NCI-H2107 treated with DMSO at 0.1 percent for 48 hours (cell line): ENCODE results near the gene UHRF1.
A peak's percentile ranks its signal among the peaks of the same experiment; 100 is the strongest.
"Not testable (repeated sequence)": the region's sequence is repeated elsewhere in the genome, so short reads cannot be mapped to it uniquely, and the experiment has no call there.

Experiments used
- DNase-seq: peaks from one replicate; lab custom pipeline; 2025; ENCODE audit not compliant: unreplicated experiment; lab: John Stamatoyannopoulos, UW

The UHRF1 gene

DNA sequence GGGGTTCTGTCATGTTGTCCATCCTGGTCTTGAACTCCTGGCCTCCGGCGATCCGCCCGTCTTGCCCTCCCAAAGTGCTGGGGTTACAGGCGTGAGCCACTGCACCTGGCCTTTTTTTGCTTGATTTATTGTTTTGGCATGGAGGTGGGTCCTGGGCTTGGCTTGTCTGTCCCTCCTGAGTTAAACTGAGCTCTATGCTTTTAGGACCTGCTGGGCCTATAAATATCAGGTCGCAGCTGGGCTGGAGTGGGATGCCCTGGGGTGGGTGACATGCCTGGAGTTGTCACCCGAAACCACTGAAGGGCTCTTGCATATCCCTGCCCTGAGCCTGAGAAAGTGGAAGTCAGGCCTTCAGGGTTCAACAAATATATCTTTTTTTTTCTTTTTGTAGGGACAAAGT, 12.2 kb upstream of the UHRF1 start:
- DNase-seq: no peak

GRCh38 chr19:4900879-4901278, 8.4 kb upstream of the UHRF1 start:
- DNase-seq: not testable (repeated sequence)

- no peak for DNase-seq
Observed at GRCh38 chr19:4902796-4903195, 6.5 kb upstream of the UHRF1 start, which contains the start of gene ARRDC5. Gene ARRDC5 (minus strand): TSS chr19:4902896. CDS start chr19:4902825, 71 bp downstream.

DNA sequence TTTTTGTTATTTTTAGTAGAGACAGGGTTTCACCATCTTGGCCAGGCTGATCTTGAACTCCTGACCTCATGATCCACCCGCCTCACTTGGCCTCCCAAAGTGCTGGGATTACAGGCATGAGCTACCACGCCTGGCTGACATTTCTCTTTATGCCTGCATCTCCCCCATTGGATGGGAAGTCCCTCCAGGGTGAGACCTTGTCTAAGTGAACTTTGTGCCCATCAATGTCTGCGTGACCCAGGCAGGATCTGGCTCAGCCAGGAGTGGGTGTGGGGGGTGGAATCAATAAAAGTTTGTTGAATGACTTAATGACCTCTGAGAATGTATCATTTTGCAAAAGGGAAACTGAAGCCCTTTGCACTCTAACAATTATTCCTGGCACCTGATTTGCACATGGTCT, 4.8 kb upstream of the UHRF1 start:
- no peak for DNase-seq

- no peak for DNase-seq
Observed at GRCh38 chr19:4906963-4907362, 2.3 kb upstream of the UHRF1 start.

- no peak for DNase-seq
Observed at GRCh38 chr19:4908360-4908759, 941 bp upstream of the UHRF1 start.

GRCh38 chr19:4908781-4909155, 533 bp upstream of the UHRF1 start:
- no peak for DNase-seq

DNA sequence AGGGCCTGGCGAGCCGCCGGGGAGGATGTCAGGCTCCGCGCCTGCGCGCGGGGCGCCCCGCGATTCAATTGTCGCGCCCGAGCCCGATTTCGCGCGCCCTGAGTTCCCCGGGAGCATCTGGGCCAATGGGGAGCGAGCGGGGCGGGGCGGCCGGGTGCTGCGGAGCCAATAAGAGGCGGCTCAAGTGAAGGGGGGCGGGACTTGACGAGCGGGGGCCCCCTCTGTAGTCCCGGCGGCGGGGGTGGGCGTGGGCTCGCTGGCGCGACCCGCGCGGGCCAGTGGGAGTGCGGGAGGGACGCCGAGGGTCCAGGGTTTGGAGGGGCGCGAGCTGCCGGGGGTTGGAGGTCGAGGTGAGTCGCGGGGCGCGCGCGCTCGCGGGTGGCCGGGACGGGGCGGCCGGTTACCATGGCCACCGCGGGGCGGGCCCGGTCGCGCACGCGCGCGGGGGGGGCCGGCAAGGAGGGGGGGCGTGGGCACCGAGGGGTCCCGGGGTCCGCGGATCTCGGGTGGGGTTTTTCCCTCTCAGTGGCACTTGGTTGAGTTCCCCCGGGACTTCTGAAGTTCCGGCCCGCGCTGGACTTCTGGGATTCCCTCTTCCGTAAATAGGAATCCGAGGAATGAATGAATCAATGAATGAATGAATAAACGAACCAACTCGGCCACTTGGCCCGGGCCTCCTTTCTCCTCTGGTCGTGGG, 744 bp downstream of the UHRF1 start:
- peak; percentile 77 for DNase-seq

DNA sequence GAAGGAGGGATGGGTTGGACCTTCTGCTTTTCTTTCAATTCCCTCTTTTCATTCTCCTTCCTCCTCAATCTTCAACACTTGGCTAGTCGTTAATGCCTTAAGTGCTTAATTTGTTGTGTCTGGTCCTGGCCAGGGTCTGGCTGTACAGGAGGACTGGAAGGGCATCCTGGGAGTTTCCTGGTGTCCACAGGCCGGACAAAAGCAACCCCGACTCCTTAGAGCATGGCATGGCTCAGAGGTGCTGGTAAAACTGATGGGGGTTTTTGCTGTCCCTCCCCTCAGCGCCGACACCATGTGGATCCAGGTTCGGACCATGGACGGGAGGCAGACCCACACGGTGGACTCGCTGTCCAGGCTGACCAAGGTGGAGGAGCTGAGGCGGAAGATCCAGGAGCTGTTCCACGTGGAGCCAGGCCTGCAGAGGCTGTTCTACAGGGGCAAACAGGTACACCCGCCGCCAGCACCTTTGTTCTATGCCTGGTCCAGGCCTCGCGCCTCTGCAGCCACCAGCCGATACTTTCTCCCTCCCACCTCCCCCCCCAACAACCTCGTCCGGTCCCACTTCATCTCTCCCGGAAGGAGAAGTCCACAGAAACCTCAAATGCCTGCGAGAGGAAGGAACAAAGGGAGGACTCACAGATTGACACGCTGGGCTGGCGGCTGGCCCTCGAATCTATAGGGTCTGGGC, 1.4 kb downstream of the UHRF1 start:
- DNase-seq: no peak

DNA sequence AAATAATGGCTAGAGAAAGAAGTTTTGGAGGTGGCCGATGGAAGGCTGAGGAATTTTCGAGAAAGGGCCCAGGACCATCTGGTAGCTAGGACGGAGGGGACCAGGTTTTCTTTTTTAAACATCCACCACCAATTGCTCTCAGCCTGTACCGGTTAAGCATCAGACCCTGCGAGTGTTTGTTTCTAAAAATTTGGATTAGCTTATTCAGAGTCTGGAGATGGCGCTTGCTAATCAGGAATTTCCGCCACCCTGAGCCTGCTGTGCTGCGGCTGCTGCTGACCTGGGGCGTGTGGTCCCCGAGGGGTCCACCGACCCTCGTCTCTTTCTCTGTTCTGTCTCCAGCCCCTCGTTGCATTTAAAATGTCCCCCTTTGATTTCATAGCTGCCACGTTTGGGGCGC, 2.0 kb downstream of the UHRF1 start:
- no peak for DNase-seq

DNA sequence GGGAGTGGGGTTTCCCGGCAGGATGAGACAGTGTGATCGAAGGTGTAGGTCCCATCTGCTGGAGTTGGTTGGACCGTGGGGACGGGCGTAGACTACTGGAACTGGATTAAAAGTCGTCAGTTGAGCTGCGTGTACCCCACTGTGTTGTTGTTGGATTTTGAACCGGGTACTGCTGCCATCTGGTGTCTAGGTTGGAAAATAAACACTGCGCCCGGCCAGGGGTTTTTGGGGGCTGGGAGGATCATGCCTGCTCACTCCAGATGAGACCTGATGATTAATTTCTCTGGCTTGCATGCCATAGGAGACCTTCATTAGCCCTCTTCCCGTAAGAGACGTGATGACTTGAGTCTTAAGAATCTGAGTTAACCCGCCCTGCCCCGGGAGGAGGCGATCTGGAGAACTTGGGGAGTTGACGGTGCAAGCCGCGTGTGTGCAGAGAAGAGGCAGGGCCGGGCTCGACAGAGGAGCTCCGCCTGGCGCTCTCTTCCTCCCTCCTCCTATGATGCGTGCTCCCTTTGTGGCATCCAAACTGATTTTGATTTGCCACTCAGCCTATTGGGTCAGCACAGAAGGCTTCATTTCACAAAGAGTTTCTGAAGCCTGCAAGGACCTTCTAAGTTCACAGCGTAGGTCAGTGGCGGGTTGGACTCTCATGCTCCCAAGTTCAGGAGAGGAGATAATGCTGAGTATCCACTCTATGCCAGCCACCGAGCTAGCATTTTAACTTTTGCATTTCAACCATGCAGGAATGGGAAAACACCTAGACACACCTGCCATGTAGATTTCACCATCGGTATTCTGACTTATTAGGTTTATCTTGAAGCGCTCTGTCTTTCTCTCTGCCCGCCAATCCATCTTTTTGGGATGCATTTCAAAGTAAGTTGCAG, 2.7 kb downstream of the UHRF1 start:
- DNase-seq: peak; percentile 53

- DNase-seq: no peak
Observed at GRCh38 chr19:4913996-4914735, 4.9 kb downstream of the UHRF1 start.

- DNase-seq: no peak
Observed at GRCh38 chr19:4914736-4915501, 5.6 kb downstream of the UHRF1 start.

DNA sequence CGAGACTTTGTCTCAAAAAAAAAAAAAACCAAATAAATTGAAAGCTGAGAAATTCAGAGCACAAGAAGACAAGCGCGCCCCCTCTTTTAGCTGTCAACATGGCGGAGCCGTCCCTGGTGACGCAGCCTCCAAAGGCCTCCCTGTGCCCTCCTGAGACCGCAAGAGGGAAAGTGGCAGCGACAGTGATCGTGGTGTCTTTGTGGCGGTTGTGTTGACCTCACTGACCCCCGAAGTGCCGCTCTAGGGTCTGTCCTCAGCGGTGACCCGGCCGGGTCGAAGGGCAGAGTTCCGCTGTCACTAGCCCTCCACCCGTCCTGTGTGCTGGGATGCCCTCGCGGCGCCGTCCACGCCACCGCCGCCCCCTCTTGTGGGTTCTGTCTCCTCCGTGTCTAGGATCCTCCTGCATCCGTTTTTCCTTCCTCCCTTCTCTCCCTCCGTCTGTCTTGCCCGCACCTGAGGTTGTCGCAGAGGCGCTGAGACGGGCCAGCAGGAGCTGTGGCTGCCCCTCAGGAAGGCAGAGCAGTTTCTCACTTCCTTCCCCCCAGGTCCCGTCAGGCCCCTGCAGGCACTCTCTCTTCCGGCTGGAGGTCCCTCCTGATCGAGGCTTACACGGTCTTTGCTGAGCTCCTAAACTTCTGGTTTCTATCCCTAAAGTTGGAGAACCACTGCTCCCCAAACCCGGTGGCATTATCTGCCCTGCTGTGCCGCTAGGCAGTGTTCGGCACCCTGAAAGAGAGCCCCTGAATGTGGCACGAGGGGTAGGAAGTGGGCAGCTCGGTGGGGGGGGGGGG, 7.2 kb downstream of the UHRF1 start:
- no peak for DNase-seq

DNA sequence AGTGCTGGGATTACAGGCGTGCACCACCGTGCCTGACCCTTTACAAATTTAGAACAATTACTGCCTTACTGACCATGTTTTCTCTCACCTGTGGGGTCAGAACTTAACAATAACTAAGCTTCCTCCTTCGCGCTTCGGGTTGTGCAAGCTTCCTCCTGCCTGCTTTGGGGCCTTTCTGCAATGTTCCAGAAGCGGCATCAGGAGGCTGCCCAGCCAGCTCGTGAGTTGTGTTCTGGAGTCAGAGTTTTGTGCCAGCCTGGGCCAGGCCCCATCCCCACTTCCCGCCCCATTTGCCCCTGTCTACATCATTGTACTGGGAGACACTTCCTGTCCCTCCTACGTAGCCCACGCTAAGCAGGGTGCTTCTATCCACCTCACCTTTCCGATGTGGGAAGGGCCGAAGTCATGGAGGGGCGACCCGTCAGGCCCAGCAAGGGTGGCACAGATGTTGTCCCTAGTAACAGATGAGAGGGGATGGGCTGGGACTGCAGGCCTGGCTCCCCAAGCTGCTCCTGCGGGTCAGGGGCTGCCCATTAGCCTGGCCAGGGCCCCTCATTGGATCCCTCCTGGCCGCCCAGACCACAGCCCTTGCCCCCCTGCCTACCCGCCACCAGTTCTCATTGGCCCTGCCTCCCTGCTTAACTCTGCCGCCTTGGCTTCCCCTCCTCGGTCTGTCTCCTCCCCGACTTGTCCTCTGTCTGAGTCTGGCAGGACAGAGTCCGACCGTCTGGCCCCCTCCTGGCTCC, 13.4 kb downstream of the UHRF1 start:
- no peak for DNase-seq

DNA sequence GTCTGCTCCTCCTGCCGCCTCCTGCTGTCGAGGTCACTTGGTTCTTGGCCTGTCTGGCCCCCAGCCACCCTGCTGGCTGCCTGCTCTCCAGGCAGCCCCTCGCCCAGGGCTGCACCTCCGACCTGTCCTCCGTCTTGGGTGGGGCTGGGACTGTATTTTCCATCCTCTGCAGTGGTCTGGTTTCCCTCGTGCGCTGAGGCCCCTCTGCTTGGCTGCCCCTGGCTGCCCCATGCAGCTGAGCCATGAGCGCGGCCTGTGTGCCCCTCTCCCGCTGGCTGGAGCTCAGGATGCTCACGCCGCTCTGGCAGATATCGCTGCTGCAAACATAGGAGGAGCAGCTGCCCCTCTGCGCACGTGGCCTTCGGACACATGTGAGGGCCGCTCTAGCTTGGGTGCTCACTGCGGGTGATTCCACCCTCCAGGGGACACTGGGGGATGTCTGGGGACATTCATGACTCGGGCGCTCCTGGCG, 14.0 kb downstream of the UHRF1 start:
- no peak for DNase-seq

- DNase-seq: no peak
Observed at GRCh38 chr19:4929186-4929585, 19.9 kb downstream of the UHRF1 start.

DNA sequence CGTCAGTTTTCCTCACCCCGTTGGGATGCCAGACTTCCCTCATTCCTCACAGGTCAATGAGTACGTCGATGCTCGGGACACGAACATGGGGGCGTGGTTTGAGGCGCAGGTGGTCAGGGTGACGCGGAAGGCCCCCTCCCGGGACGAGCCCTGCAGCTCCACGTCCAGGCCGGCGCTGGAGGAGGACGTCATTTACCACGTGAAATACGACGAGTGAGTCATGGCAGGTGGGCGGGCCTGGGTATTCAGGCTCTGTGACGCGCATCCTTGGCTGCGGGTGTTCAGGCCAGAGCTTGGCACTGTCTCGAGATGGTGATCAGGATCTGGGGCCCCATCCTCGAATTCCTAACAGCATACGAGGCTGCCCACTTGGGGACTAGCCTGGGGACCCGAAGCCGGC, 21.4 kb downstream of the UHRF1 start:
- DNase-seq: no peak

DNA sequence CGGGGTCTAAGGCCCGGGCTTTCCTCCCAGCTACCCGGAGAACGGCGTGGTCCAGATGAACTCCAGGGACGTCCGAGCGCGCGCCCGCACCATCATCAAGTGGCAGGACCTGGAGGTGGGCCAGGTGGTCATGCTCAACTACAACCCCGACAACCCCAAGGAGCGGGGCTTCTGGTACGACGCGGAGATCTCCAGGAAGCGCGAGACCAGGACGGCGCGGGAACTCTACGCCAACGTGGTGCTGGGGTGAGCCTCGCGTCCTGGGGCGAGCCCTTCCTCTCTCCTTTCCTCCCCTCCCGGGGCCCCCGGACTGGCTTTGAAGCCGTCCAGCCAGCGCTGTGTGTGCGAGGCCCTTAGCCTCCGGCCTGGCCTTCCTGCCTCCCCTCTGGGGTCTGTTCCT, 23.4 kb downstream of the UHRF1 start:
- DNase-seq: no peak
